Effector memory CD4-positive, alpha-beta T cell (primary cell): ENCODE measurements around the gene CACTIN.

Experiments used
- DNase-seq, 3 donors: peaks; one replicate each; pipeline ENCODE4 v3.0.0-alpha.2; 2020
- H3K27ac ChIP-seq: 2 replicates; pipeline ENCODE4 v1.7.0; 2013; ENCODE audit warnings: mild to moderate bottlenecking, low read length, moderate library complexity; ENCODE audit not compliant: insufficient read depth, poor library complexity, severe bottlenecking
- H3K27me3 ChIP-seq: replicated peaks from 2 replicates; pipeline ENCODE4 v1.7.0; 2013; ENCODE audit warnings: mild to moderate bottlenecking, low read length; ENCODE audit not compliant: insufficient read depth, control insufficient read depth, poor library complexity, severe bottlenecking
- H3K36me3 ChIP-seq: 2 replicates; pipeline ENCODE4 v1.7.0; 2013; ENCODE audit warnings: mild to moderate bottlenecking, low read length, moderate library complexity; ENCODE audit not compliant: control insufficient read depth, insufficient read depth
- H3K4me1 ChIP-seq: 2 replicates; pipeline ENCODE4 v1.7.0; 2013; ENCODE audit warnings: low read length, mild to moderate bottlenecking; ENCODE audit not compliant: control insufficient read depth, insufficient read depth, poor library complexity, severe bottlenecking
- H3K4me3 ChIP-seq: 2 replicates; pipeline ENCODE4 v1.7.0; 2013; ENCODE audit warnings: low read length, low read depth, mild to moderate bottlenecking; ENCODE audit not compliant: insufficient read depth, poor library complexity, severe bottlenecking
- H3K9me3 ChIP-seq: 2 replicates; pipeline ENCODE4 v1.7.0; 2013; ENCODE audit warnings: mild to moderate bottlenecking, low read length, moderate library complexity; ENCODE audit not compliant: control insufficient read depth
- total RNA-seq, 3 donors: gene quantifications; one replicate each; lab custom pipeline; 2026; lab: John Stamatoyannopoulos, UW

CACTIN gene
- total RNA-seq: 45.1 to 64.5 (median 60.9) reads per million in 3 donors

DNA sequence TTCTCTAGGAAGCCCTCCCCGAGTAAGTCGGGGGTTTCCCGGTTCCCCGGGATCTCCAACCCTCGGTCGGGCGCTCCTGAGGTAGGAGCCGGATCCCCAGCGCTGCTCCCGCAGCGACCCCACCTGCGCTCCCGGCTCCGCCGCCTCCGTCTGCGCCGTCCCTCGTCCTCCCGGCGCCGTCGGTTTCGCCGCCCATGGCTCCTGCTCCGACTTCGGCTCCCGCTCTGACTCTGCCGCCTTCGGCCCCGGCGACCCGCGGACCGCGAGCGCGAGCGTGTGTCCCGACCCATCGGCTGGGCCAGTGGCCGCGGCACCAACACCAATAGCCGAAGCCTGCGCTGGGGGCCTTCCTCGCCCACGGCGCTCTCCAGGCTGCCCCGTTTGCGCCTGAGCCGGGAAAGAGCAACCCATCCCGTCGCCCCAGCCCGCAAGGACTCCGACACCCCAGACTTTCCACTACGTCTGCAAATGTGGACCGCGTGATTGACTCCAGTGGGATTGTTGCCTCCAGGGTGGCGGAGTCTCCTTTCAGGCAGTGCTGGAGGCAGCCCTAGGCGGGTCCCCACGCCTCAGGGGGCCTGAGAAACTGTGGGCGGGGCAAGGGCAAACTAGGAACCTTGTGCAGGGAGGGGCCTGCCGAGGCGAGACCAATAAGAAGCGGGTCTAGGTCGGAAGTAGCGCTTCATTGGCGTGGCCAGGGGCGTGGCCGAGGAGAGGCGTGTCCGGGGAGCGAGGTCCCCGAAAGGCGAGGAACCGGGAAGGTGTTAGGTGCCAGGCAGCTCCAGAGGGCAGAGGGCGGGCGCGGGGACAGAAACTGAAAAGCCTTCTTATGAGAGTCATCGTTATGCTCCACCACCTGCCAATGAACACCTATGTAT, at the start of gene CACTIN:
Gene CACTIN, minus strand, starts transcription at position 318 of the 878 bp plus-strand sequence. Its CDS starts 28 bp downstream, at position 290.
- Histone ChIP-seq H3K36me3 (peaks cover 12% of the 10 kb centered on the region), H3K27ac (peak within 1 kb of the TSS; percentile 90), H3K9me3 (no peaks in the 10 kb centered on the region), H3K4me3 (peak within 1 kb of the TSS; percentile 84), H3K4me1 (peaks cover 15% of the 10 kb centered on the region), H3K27me3 (no peaks in the 10 kb centered on the region)
- DNase-seq: peak; percentile 97

DNA sequence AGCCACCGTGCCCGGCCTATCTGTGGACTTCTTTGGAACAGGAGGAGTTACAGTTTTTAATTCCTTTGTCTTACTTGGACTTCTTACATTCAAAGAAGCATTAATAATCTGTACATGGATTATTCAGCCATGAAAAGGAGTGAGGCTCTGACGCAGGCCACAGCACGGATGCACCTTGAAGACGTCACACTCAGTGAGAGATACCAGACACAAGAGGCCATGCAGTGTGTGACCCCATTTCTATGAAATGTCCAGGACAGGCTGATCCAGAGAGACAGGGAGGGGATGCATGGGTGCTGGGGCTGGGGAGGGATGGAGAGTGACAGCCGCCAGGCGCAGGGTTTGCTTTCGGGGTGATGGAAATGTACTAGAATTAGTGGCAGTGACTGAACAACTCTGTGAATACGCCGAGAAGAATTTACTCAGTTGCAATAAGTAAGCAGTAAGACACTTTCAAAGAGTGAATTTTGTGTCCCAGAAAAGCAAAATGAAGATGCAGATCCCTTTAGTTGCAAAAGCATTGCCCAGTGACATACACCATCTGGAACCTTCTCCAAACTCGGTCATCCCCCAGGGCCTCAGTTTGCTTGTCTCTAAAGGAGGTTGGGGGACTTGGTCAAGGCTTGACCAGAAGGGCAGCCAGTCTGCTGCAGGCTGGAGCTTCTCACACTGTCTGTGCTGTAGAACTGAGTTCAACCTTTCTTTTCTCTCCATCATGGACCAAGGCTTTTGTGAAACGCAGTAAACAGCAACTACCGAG, 48.4 kb upstream of the CACTIN start:
- DNase-seq: no peak
- Histone ChIP-seq H3K27me3 (no peaks in the 10 kb centered on the region), H3K9me3 (no peaks in the 10 kb centered on the region), H3K4me3 (no peak overlapping the region), H3K27ac (no peak overlapping the region), H3K4me1 (peaks cover 11% of the 10 kb centered on the region), H3K36me3 (no peaks in the 10 kb centered on the region)

DNA sequence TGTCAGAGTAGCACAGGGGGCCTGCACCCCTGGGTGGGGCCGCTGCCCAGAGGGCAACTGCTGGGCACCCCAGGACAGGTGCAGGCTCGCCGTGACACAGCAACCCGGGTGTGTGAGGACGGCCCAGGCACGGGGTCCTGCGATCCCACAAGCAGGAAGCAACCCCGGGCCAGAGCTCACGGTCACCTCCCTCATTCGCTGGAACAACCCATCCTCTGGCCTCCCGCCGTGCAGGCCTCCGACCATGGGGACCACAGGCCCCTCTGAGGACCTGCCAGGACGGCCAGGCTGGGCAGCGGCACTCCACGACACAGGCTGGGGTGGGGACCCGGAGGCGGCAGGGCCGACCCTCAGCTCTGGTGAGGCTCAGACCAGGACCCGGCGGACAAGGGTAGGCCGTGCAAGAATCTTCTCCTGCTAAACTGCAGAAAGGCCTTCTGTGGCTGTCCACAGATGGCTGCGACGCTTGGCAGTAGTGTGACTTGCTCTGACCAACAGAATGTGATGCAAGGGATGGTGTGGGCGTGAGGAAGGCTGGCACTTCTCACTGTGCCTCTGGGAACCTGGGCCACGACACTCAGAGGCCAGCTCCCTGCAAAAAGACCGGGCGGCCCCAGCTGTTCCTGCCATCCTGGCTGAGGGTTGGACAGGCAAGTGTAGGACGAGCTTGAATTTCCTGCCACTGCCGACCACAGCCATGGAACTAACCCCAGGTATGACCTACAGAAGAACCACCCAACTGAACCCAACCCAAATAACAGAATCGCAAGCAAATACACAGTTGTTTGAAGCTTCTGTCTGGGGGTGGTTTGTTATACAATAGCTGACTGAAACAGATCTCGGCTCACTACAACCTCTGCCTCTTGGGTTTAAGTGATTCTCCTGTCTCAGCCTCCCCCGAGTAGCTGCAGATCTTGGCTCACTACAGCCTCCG, 47.2 kb upstream of the CACTIN start:
- H3K27ac ChIP-seq: no peak overlapping the region
- H3K27me3 ChIP-seq: no peaks in the 10 kb centered on the region
- H3K4me1 ChIP-seq: peaks cover 11% of the 10 kb centered on the region
- no peaks in the 10 kb centered on the region for H3K9me3 ChIP-seq
- DNase-seq: no peak
- no peaks in the 10 kb centered on the region for H3K36me3 ChIP-seq
- no peak overlapping the region for H3K4me3 ChIP-seq

DNA sequence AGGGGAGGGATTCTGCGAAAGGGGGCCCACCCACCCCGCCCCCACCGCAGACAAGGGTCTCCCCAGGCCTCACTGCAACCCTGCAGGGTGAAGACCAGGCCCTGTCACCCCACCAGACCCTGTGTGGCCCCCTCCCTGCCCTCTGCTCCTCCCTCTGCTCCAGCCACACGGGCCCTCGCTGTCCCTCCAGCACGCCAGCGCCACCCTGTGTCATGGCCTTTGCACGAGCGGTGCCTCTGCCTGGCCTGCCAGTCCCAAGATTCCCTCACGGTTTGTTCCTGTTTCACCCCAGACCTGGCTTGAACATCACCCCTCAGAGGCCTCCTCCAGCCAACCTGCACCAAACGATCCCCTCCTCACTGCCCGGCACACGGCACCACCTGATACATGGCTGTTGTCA, 46.4 kb upstream of the CACTIN start:
- Histone ChIP-seq H3K4me1 (peaks cover 11% of the 10 kb centered on the region), H3K27ac (no peak overlapping the region), H3K27me3 (no peaks in the 10 kb centered on the region), H3K9me3 (no peaks in the 10 kb centered on the region), H3K4me3 (no peak overlapping the region), H3K36me3 (no peaks in the 10 kb centered on the region)
- DNase-seq: no peak

DNA sequence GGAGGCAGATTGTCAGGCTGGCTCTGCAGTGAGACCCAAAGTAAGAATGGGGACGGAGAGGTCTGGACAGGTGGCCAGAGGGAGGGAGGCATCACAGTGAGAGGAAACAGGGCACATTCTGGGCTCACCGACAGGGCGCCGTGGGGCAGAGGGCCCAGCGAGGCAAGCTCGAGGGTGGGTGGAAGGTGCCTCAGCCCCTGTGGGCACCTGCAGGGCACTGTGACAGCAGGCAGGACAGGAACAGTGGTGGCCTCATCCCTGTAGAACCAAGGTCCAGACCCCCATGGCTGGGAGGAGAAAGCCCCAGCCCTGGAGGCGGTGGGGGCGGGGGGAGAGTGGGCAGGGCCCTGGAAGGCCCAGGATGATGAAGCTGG, 46.0 kb upstream of the CACTIN start:
- H3K36me3 ChIP-seq: no peaks in the 10 kb centered on the region
- no peaks in the 10 kb centered on the region for H3K27me3 ChIP-seq
- peaks cover 11% of the 10 kb centered on the region for H3K4me1 ChIP-seq
- no peaks in the 10 kb centered on the region for H3K9me3 ChIP-seq
- no peak overlapping the region for H3K27ac ChIP-seq
- no peak for DNase-seq
- no peak overlapping the region for H3K4me3 ChIP-seq

DNA sequence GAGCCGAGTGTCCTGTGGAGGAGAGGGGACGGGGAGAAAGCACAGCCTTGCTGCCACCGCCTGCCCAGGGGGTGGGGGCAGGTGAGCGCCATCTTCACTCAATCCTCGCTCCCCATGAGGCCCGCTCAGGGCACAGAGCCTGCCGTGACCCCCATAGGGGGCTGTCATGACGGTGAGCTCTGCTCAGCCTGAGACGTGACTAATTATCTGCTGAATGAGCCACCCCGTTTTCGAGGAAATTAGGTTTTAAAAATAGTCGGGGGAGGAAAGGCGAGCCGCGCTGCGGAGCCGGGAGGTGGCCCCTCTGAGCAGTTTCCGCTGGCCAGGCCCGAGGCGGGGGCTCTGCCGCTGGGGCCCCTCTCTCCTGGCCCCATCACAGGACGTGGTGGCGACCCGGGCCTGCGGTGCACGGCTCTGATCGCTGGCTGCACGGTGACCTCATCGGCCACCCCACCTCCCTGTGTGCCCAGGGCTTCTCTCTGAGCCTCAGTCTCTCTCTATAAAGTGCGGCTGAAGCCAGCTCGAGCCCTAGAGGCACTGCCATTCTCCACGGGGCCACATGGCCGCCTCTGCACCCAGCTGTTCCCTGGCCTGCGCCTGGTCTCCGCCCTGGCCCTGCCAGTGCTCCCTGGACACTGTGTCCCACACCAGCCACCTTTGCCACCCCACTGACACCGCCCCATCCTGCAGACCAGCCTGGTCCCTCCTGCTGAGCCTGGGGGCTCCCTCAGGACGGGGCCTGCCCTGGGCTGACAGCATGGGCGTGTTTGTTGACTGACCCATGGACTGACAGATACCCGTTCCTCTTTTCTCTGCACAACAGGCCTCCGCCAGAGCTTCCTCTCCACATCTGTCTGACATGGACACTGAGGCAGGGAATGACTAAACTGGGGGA, 45.3 kb upstream of the CACTIN start:
- no peak for DNase-seq
- H3K36me3 ChIP-seq: no peaks in the 10 kb centered on the region
- H3K4me3 ChIP-seq: no peak overlapping the region
- no peaks in the 10 kb centered on the region for H3K27me3 ChIP-seq
- H3K4me1 ChIP-seq: peaks cover 11% of the 10 kb centered on the region
- no peak overlapping the region for H3K27ac ChIP-seq
- no peaks in the 10 kb centered on the region for H3K9me3 ChIP-seq

DNA sequence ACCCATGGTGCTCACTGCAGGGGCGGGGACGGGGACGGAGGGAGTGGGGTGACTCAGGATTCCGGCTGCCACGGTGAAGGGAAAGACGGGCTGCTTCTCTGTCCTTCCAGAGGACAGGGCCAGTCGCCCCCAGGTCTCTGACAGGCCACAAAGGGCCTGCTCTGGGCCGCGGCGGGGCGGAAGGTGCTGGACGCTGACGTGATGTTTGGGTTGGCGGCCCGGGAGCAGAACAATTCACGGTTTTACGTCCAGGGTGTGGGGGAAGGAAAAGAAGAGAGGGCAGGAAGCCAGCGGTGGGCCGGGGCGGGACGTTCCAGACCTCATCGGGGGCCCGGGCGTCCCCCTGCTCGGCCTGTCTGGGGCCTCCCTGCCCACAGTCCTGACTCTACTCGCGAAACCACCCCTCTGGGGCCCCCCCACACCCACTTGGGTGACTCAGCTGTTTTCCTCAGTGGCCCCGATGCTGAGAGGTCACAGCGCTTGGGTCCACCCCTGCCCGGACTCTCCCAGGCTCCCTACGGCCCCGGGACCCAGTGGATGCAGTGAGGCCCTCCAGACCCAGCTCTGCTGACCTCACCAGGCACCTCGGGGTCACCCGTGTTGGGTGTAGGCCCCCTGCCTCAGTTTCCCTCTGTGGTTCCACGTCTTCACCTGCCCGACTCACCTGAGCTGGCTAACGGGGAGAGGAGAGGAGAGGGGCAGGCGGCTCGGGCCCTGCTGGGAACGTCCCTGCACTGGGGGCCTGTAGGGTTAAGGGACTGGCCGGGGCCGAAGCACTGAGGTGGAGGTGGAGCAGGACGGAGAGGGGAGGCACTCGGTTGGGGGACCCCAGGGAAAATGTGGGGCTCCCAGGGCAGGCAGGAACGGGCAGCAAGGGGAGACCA, 44.4 kb upstream of the CACTIN start:
- Histone ChIP-seq H3K9me3 (no peaks in the 10 kb centered on the region), H3K4me3 (no peak overlapping the region), H3K4me1 (peaks cover 12% of the 10 kb centered on the region), H3K27me3 (no peaks in the 10 kb centered on the region), H3K27ac (no peak overlapping the region), H3K36me3 (no peaks in the 10 kb centered on the region)
- no peak for DNase-seq

DNA sequence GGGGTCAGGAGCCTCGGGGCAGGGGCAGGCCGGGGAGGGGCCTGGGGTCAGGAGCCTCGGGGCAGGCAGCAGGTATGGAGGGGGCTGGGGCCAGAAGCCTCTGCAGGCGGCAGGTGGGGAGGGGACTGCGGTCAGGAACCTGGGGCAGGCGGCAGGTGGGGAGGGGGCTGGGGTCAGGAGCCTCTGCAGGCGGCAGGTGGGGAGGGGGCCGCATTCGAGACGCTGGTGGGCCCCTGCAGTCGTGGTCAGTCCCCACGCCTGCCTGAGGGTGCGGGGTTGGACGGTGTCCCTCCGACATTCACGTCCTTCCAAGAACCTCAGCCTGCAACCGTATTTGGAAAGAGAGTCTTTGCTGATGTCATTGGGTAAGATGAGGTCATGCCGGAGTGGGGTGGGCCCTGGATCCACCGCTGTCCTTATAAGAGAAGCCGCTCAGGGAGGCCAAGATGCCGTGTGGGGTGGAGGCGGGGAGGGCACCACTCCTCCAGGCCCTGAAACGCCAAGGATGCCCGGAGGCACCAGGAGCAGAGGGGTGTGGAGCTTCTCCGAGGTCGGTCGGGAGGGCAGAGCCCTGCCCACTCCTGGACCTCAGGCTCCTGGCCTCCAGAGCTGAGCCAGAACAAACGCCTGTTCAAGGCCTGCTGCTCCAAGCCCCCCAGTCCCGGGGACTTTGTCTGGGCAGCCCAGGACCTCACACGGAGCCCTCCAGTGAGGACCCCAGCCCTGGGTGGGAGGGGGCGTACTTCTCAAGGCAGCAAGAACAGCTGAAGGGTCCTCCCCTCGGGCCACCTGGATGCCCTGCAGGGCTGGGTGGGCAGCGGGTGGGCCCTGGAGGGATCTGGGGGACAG, 43.6 kb upstream of the CACTIN start:
- no peak for DNase-seq
- no peaks in the 10 kb centered on the region for H3K9me3 ChIP-seq
- H3K27ac ChIP-seq: no peak overlapping the region
- peaks cover 17% of the 10 kb centered on the region for H3K4me1 ChIP-seq
- no peak overlapping the region for H3K4me3 ChIP-seq
- no peaks in the 10 kb centered on the region for H3K36me3 ChIP-seq
- H3K27me3 ChIP-seq: no peaks in the 10 kb centered on the region
